Activated CD4-positive, CD25-positive, alpha-beta regulatory T cell treated with anti-CD3 and anti-CD28 coated beads, Interleukin-2, amount 50 U/mL, for 24 hours (primary cell): ENCODE measurements around the gene RETSAT.

Experiments used
- ATAC-seq, 2 donors: fragments of 150-1000 bp; cut with Tn5 transposase; one replicate each; pipeline ENCODE4 v1.10.0; 2021; ENCODE audit warnings: mild to moderate bottlenecking in 1 of 2, moderate library complexity in 1 of 2

RETSAT gene

DNA sequence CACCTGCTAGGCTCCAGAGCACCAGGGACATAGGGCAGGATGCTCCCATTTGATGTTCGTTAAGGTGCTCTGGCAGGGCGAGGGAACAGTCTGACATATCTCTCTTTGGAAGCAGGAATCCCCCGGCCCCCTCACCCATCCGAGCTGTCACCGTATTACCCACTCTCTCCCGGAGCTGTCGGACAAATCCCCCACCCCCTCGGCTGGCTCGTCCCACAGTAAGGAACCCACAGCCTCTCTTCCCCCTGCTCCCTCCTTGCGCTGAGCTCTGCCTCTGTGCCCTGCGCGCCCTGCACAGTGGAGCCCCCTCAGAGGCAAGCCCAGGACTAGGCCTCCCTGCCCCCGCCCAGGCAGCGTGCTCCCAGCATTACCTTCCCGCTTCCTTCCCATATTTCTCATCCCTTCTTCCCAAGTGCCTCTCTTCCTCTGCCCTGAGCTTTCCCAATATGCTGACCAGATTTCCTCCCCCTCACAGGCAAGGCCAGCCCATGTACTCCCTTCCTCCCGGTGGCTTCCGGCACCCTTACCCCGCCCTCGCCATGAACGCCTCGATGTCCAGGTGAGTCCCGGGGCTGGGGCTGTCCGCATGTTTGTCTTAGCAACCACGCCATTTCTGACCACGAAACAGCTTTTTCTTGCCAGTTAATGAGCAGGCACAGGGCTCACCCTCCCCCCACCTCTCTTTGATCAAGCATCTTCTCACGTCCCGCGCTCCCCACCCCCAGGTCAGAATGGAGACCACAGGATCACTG, 50.4 kb downstream of the RETSAT start:
- ATAC-seq, result no peak

DNA sequence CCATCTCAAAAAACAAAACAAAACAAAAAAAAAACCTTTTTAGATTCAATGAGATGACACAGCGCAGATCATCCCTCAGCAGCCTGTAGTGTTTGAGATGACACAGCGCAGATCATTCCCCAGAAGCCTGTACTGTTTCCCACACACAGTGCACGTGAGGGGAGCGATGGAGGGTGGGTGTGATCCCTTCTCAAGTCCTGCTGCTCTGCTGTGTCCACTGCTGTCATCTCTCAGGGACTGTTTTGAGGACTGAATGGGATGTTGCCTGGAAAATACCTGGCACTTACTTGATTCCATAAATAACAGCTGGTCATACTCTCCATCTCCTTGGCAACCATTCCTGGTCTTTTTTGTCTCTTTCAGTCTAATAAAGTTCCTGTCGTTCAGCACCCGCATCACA, 52.2 kb downstream of the RETSAT start:
- ATAC-seq, result no peak
